IPS DF 6.9 (cell line): ENCODE measurements around the gene NTRK3.

Source experiments
- DNase-seq: peaks from one replicate; pipeline ENCODE4 v3.0.0-alpha.2; 2013; ENCODE audit warnings: low read depth, low spot score
- H3K27ac ChIP-seq: one replicate; pipeline ENCODE4 v1.5.1; 2013; ENCODE audit warnings: low read length, control low read depth
- H3K27me3 ChIP-seq: 2 replicates; pipeline ENCODE4 v1.6.1; 2013; ENCODE audit warnings: mild to moderate bottlenecking, low read length; ENCODE audit not compliant: control insufficient read depth, insufficient read depth
- H3K36me3 ChIP-seq: 2 replicates; pipeline ENCODE4 v1.6.1; 2013; ENCODE audit warnings: low read length; ENCODE audit not compliant: control insufficient read depth, insufficient read depth
- H3K4me1 ChIP-seq: 2 replicates; pipeline ENCODE4 v1.6.1; 2013; ENCODE audit warnings: low read length; ENCODE audit not compliant: control insufficient read depth, insufficient read depth
- H3K4me3 ChIP-seq: 2 replicates; pipeline ENCODE4 v1.5.1; 2013; ENCODE audit warnings: mild to moderate bottlenecking, low read length
- H3K9me3 ChIP-seq: 2 replicates; pipeline ENCODE4 v1.6.1; 2013; ENCODE audit warnings: low read length, inconsistent platforms; ENCODE audit not compliant: control insufficient read depth, insufficient read depth
- WGBS: extraction: QIAGEN DNeasy Blood & Tissue Kit; methylation state at CpG from one replicate; pipeline ENCODE4 v1.1.7; 2013; ENCODE audit warnings: mixed read lengths, missing lambda C conversion rate; ENCODE audit not compliant: insufficient read length, insufficient coverage; 5-methylcytosine and 5-hydroxymethylcytosine counted together

The NTRK3 gene

DNA sequence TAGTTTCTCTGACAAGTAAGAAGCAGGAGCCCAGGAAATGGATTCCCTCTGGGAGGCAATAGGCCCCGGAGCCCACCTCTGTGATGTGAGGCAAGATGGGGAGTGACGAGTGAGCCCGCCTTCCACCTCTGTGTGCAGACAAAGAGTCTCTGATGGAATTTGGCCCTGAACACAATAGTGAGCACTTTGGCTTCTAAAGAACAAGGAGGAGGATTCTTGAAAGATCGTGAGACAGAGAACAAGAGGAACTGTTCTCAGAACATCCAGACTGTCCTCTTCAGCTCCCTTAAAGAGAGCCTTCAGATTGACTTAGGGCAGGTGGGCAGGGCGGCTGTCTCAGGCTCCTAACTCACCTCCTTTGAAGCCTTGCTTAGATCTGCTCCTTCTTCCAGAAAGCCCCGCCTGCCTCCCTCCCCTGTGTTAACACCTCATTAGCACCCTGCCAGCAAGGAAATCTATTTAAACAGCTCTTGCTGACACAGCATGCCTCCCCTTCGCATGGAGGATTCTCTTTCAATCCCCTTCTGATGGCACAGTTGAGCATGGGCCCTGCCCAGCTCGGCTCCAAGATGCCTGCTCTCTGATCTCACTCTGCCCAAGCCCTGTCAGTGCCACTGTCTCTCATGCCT is 430.3 kb downstream of the NTRK3 start:
- H3K27me3 ChIP-seq: no peaks in the 10 kb centered on the region
- H3K36me3 ChIP-seq: no peaks in the 10 kb centered on the region
- WGBS: no CpG with 5 or more reads among the region's 8 CpGs
- no peak overlapping the region for H3K4me3 ChIP-seq
- H3K27ac ChIP-seq: no peak overlapping the region
- no peaks in the 10 kb centered on the region for H3K9me3 ChIP-seq
- H3K4me1 ChIP-seq: no peaks in the 10 kb centered on the region
- no peak for DNase-seq

DNA sequence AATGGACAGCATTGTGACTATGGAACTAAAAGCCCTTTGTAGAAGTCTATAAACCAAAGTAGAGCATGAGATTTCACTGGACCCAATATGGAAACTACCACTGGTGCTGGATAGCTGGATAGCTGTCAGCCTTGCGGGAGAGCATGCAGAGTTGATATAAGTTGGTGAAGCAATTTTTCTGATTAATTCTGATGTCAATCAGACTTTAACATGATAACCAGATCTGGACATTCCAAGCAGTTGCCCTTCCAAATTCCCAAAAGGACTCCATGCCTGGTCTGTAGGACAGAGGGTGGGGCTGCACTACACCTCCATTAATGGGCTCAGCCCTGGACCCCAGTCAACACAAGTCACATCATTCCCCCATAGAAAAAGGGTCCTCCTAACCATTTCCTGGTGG is 437.8 kb downstream of the NTRK3 start:
- DNase-seq: no peak
- H3K27ac ChIP-seq: no peak overlapping the region
- no peaks in the 10 kb centered on the region for H3K27me3 ChIP-seq
- H3K4me1 ChIP-seq: no peaks in the 10 kb centered on the region
- no CpG with 5 or more reads among the region's 1 CpG for WGBS
- no peaks in the 10 kb centered on the region for H3K36me3 ChIP-seq
- no peaks in the 10 kb centered on the region for H3K9me3 ChIP-seq
- H3K4me3 ChIP-seq: no peak overlapping the region

DNA sequence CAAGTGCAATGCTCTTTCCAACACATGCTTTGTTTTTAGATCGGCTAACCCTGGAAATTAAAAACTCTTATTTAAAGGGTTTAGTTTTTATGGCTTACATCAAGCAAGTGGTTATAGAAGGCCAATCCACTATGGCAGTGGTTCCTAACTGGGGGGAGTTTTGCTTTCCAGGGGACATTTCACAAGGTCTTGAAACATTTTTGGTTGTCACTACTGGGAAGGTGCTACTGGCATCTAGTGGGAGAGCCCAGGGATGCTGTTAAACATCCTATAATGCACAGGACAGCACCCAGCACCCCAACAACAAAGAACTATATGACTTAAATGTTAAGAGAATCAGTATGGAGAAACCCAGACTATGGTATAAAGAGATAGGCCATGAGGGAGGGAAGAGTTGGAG is 439.0 kb downstream of the NTRK3 start:
- no peak for DNase-seq
- Histone ChIP-seq H3K27me3 (no peaks in the 10 kb centered on the region), H3K4me3 (no peak overlapping the region), H3K9me3 (no peaks in the 10 kb centered on the region), H3K27ac (no peak overlapping the region), H3K36me3 (no peaks in the 10 kb centered on the region), H3K4me1 (no peaks in the 10 kb centered on the region)
- no CpG with 5 or more reads among the region's 1 CpG for WGBS

DNA sequence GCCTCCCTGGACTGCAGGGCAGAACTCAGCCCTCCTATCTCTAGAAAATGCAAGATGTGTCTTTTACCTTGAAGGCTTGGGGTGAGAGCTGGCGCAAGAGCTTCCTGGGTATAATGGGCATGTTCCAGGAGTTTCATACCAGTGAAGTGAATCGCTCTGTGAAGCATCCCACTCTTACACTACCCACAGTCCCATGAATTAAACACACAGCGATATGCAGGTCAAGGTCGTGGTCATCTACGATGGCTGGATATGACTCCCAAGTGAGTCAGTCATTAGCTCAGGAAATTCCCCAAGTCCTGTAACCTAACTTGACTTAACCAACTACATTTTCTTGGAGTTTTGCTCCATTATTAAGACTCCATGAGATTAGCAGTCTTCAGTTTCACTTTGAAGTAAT is 439.7 kb downstream of the NTRK3 start:
- H3K4me1 ChIP-seq: no peaks in the 10 kb centered on the region
- H3K9me3 ChIP-seq: no peaks in the 10 kb centered on the region
- H3K27me3 ChIP-seq: no peaks in the 10 kb centered on the region
- WGBS: no CpG with 5 or more reads among the region's 5 CpGs
- DNase-seq: no peak
- no peak overlapping the region for H3K27ac ChIP-seq
- H3K4me3 ChIP-seq: no peak overlapping the region
- H3K36me3 ChIP-seq: no peaks in the 10 kb centered on the region

DNA sequence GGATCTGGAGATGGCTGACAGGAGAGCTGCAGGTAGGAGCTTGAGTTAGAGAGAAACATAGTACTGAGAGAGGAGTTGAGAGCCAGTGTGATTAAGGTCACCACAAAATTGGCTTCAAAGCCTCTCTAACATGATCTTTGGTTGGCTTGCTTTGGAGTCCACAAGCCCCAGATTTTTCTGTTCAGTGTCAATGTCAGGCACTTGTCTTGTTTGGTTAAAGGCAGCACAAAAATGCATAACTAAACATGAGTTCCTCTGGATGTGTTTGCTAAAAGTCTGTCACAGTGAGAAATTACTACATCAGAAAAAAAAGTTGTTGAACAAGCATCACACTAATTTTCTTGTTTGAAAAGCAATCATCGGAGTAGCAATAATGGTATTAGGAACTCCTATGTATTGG is 440.5 kb downstream of the NTRK3 start:
- no CpG with 5 or more reads among the region's 1 CpG for WGBS
- no peak overlapping the region for H3K27ac ChIP-seq
- no peak overlapping the region for H3K4me3 ChIP-seq
- DNase-seq: no peak
- H3K4me1 ChIP-seq: no peaks in the 10 kb centered on the region
- no peaks in the 10 kb centered on the region for H3K9me3 ChIP-seq
- H3K27me3 ChIP-seq: no peaks in the 10 kb centered on the region
- H3K36me3 ChIP-seq: no peaks in the 10 kb centered on the region
